Measurements from ENCODE around the gene ANKRD17.
"Not testable (repeated sequence)": the region's sequence is repeated elsewhere in the genome, so short reads cannot be mapped to it uniquely, and the experiment has no call there.

ANKRD17 gene

DNA sequence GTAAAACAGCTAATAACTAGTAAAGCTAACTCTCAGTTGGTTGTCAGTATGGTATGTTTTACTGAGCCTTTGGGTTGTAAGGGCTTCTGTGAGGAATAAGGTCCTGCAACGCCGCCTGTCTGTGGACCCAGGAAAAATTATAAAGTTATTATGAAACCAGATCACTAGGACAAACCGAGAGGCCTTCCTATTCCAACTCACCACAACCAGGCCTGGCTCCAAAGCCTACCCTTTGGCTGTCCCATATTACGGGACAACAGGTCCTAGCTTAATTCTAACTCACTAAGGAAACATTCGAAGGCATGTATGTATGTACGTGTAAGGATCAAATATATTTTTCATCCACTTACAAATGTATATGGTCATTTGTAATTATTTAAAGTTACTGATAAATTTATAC, 1.4 kb downstream of the ANKRD17 start:
- peak overlapping the region; percentile 97 for H3K27ac Mint-ChIP-seq
- peaks cover 11% of the 10 kb centered on the region for H3K36me3 Mint-ChIP-seq
- H3K27me3 Mint-ChIP-seq, result no peaks in the 10 kb centered on the region
- H3K4me3 Mint-ChIP-seq, result peak overlapping the region; percentile 97
- peaks cover 74% of the 10 kb centered on the region for H3K4me1 Mint-ChIP-seq
- H3K9me3 Mint-ChIP-seq, result no peaks in the 10 kb centered on the region

DNA sequence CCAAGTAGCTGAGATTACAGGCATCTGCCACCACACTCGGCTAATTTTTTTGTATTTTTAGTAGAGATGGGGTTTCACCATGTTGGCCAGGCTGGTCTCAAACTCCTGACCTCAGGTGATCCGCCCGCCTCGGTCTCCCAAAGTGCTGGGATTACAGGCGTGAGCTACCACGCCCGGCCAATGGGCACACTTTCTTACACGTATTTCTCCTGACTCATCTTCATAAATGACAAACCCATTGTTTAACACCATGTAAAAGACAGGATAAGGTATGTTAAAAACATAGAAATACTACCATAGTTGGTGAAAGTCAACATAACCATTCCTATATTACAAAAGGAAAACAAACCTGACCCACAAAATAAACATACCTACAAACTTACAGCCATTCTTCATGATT, 2.8 kb downstream of the ANKRD17 start:
- H3K9me3 Mint-ChIP-seq, H3K27me3 Mint-ChIP-seq: not testable (repeated sequence)
- Mint-ChIP-seq H3K27ac (peak overlapping the region; percentile 35), H3K4me3 (peak overlapping the region; percentile 97), H3K36me3 (peaks cover 12% of the 10 kb centered on the region), H3K4me1 (peaks cover 71% of the 10 kb centered on the region)

DNA sequence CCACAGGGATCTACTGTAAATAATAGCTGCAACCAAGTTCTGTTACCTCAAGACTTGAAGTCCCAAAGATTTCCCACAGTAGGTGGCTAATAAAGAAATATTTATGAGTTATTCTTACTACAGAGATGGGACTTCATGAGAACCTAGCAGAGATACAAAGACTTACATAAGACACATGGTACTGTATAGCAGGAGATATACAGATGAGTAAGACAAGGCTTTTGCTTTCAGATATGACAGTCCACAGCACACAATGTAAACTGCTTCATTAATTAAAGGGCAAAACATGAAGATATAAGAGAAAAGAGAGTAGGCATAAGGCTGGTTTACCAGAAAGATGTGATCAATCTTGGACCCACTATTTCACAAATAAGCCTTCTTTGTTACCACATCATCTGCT, 6.6 kb downstream of the ANKRD17 start:
- peaks cover 89% of the 10 kb centered on the region for H3K4me1 Mint-ChIP-seq
- no peaks in the 10 kb centered on the region for H3K27me3 Mint-ChIP-seq
- no peak overlapping the region for H3K4me3 Mint-ChIP-seq
- no peaks in the 10 kb centered on the region for H3K9me3 Mint-ChIP-seq
- no peak overlapping the region for H3K27ac Mint-ChIP-seq
- H3K36me3 Mint-ChIP-seq, result peaks cover 23% of the 10 kb centered on the region

DNA sequence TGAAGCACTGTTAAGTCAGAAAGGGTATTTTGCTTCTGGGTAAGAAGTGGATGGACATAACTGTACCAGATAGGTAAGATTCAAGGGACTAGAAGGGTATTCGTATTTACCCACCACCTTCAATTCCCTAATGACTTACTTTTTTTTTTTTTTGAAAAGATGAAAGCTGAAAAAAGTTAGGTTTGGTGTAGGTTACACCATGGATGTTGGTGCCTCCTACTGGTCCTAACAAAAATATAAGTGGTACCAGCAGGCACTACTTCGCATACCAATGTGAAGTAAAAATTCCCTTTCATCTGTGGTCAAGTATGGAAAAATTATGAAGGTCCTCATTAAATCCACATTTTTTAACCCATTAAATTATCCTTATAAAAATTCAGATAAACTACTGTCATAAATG, 7.2 kb downstream of the ANKRD17 start:
- H3K27ac Mint-ChIP-seq, result no peak overlapping the region
- peaks cover 89% of the 10 kb centered on the region for H3K4me1 Mint-ChIP-seq
- H3K9me3 Mint-ChIP-seq, result no peaks in the 10 kb centered on the region
- H3K36me3 Mint-ChIP-seq, result peaks cover 21% of the 10 kb centered on the region
- no peak overlapping the region for H3K4me3 Mint-ChIP-seq
- no peaks in the 10 kb centered on the region for H3K27me3 Mint-ChIP-seq

DNA sequence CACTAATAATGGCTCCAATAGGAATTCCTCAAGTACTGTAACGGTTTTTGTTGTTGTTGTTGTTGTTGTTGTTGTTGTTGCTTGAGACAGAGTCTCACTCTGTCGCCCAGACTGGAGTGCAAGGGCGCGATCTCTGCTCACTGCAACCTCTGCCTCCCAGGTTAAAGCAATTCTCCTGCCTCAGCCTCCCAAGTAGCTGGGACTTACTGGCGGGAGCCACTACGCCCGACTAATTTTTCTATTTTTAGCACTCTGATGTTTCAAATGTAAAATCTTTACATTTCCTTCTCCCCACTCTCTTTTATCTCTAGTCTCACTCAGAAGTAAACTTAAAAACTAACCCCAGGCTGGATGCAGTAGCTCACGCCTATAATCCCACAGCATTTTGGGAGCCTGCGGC, 8.0 kb downstream of the ANKRD17 start:
- H3K27ac Mint-ChIP-seq, result no peak overlapping the region
- H3K36me3 Mint-ChIP-seq, result peaks cover 18% of the 10 kb centered on the region
- H3K4me1 Mint-ChIP-seq, result peaks cover 89% of the 10 kb centered on the region
- H3K4me3 Mint-ChIP-seq, result no peak overlapping the region
- no peaks in the 10 kb centered on the region for H3K27me3 Mint-ChIP-seq
- no peaks in the 10 kb centered on the region for H3K9me3 Mint-ChIP-seq

DNA sequence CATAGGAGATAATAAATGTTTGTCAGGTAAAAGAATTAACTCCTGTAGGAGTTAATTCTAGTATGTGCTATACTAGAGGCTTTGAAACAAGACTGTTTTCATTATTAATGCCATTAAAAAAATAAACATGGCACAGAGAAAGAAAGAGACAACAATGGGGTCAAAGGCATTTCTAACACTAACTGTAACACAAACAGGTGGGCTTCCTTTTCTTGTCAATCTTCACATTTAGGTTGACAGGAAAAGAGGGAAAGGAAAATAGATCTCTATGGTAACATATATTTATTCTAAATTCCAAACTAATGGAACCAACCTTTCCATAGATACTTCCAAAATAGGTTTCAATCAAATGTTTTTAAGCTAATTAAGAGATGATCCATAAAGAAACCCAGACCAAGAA, 9.8 kb downstream of the ANKRD17 start:
- H3K27ac Mint-ChIP-seq, result no peak overlapping the region
- H3K27me3 Mint-ChIP-seq, result no peaks in the 10 kb centered on the region
- no peak overlapping the region for H3K4me3 Mint-ChIP-seq
- H3K36me3 Mint-ChIP-seq, result peaks cover 21% of the 10 kb centered on the region
- H3K9me3 Mint-ChIP-seq, result no peaks in the 10 kb centered on the region
- H3K4me1 Mint-ChIP-seq, result peaks cover 88% of the 10 kb centered on the region

DNA sequence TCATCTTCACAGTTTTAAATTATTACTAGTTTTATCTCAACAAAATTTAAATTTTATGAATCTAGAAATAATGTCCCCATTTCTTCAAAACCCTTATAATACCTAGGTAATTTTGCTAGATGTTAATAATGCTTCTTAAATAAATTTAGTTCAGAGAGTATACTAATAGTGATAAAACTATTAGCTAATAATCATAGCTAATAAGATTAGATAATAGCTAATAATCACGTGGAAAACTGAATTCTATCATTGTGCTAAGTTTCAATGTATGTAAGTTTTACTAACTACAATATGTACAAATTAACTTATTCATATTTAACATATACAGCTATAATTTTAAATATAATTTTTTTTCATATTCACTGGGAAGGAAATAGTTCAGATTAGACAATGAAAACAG, 10.2 kb downstream of the ANKRD17 start:
- no peaks in the 10 kb centered on the region for H3K9me3 Mint-ChIP-seq

DNA sequence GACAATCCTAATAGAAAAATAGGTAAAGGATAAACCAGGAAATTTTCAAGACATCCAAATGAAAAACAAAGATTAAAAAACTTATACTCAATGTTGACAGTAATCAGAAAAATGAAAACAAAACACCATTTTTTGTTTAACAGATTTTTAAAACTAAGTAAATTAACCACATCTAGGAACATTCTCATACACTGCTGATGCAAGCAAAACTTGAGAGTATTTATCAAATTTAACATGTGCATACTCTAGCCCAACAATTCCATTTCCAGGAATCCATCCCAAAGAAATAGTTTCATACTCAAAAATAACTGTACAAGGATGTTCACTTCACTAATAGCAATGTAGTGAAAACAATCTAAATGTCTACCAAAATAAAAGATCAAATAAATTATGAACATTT, 11.5 kb downstream of the ANKRD17 start:
- Mint-ChIP-seq H3K27ac (no peak overlapping the region), H3K36me3 (peaks cover 17% of the 10 kb centered on the region), H3K4me3 (no peak overlapping the region), H3K27me3 (no peaks in the 10 kb centered on the region), H3K9me3 (no peaks in the 10 kb centered on the region), H3K4me1 (peaks cover 88% of the 10 kb centered on the region)

More for the DNA sequence above, 10.2 kb downstream of the ANKRD17 start:
- Mint-ChIP-seq H3K4me3 (no peak overlapping the region), H3K4me1 (peaks cover 88% of the 10 kb centered on the region), H3K27ac (no peak overlapping the region), H3K36me3 (peaks cover 21% of the 10 kb centered on the region), H3K27me3 (no peaks in the 10 kb centered on the region)

DNA sequence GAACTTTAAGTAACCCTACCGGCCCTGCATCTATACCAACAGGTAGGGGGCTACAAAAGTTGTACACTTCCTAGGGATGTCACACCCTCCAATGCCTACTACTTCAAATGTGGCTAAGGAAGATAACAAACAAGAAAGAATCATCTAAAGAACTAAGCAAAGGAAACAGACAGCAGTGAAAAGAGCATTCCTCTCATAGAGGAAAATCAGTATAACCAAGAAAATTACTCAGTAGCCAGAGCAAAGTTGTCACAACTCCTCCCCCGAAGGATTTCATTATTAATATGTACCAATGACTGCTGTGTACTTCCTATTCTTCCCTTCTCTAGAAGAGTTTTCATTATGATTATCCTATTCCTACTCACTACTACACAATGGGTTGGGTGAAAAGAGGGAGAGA, 12.6 kb downstream of the ANKRD17 start:
- Mint-ChIP-seq H3K27ac (peak overlapping the region; percentile 36), H3K4me1 (peaks cover 86% of the 10 kb centered on the region), H3K27me3 (no peaks in the 10 kb centered on the region), H3K36me3 (peaks cover 17% of the 10 kb centered on the region), H3K9me3 (no peaks in the 10 kb centered on the region), H3K4me3 (peak overlapping the region; percentile 8)

DNA sequence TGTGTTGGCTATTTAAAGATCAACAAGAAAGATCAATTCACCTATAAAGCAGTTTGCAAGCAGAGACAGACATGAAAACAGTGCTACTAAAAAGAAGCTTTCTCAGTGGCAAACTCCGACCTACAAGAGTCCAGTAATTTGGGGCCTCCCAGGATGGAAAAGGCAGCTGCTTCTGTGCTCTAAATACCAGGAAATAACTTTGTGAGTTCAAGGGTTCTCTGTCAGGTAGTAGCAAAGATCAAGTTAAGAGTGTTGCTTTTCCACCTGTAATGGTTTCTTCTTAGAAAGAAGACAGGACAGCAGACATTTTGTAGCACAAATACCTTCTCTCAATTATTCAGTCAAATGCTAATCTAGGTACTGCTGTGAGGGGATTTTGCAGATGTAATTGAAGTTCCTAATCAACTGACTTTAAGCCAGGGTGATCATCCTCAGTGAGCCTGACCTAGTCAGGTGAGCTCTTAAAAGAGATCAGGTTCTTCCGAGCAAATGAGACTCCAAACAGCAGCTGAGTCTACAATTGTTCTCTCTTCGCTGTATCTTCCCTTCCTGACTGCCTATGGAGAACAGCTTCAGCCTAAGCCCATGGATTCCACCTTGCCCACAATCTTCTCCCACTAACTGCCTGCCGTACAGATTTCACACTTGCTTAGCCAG, 13.5 kb downstream of the ANKRD17 start:
- no peaks in the 10 kb centered on the region for H3K9me3 Mint-ChIP-seq
- no peaks in the 10 kb centered on the region for H3K27me3 Mint-ChIP-seq
- H3K36me3 Mint-ChIP-seq, result peaks cover 13% of the 10 kb centered on the region
- no peak overlapping the region for H3K27ac Mint-ChIP-seq
- peaks cover 86% of the 10 kb centered on the region for H3K4me1 Mint-ChIP-seq
- H3K4me3 Mint-ChIP-seq, result peak overlapping the region; percentile 5

DNA sequence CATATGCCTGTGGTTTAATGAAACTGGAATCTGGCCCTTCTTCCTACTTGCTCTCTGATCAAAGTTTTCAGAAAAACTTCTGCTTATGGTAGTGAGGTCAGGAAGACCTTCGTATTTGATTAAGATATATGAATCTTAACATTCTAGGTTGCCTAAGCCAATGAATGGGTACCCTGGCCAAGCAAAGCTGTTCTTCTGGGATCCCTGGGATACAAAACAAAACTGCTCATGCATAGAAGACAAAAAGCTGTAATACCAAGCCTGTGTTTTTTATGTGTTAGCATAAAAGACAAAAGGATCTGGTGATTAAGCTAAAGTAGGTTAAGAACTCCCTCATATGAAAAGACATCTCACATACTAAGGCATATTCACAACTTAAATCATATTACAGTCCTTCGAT, 21.6 kb downstream of the ANKRD17 start:
- H3K36me3 Mint-ChIP-seq, result peaks cover 16% of the 10 kb centered on the region
- H3K9me3 Mint-ChIP-seq, result no peaks in the 10 kb centered on the region
- no peaks in the 10 kb centered on the region for H3K27me3 Mint-ChIP-seq
- peaks cover 54% of the 10 kb centered on the region for H3K4me1 Mint-ChIP-seq
- H3K27ac Mint-ChIP-seq, result peak overlapping the region; percentile 42
- H3K4me3 Mint-ChIP-seq, result no peak overlapping the region

DNA sequence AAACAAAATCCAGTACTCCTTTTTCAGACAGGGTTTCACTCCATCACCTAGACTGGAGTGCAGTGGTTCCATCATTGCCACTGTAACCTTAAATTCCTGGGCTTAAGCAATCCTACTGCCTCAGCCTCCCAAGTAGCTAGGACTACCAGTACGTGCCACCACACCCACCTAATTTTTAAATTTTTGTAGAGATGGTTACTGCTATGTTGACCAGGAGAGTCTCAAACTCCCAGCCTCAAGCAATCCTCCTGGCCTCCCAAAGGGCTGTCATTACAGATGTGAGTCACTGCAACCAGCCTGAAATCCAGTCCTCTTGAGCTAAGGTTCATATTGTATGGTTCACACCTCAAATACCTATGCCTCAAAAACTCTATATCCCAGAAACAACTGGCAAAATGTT, 22.4 kb downstream of the ANKRD17 start:
- no peaks in the 10 kb centered on the region for H3K27me3 Mint-ChIP-seq
- H3K4me3 Mint-ChIP-seq, result no peak overlapping the region
- no peak overlapping the region for H3K27ac Mint-ChIP-seq
- peaks cover 49% of the 10 kb centered on the region for H3K4me1 Mint-ChIP-seq
- no peaks in the 10 kb centered on the region for H3K9me3 Mint-ChIP-seq
- peaks cover 18% of the 10 kb centered on the region for H3K36me3 Mint-ChIP-seq

DNA sequence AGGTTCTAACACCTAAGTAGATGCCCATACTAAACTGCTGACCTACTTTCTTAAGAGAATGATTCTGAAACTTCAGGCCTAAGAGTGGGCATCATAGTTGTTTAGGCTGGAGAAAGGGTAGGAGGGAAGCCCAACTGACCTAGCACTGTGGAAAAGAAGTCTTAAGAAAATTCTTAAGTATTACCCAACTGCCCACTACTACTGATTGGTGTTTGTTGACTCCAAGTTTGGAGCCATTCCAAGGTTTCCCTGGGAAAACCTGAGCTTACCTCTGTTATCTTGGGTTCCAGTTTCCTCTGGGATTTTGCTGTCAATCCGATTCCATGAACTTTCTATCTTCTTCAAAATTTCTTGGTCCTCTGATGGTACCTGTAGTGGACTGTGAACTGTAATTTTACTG, 23.9 kb downstream of the ANKRD17 start:
- Mint-ChIP-seq H3K4me3 (no peak overlapping the region), H3K27ac (no peak overlapping the region), H3K9me3 (no peaks in the 10 kb centered on the region), H3K27me3 (no peaks in the 10 kb centered on the region), H3K4me1 (peaks cover 38% of the 10 kb centered on the region), H3K36me3 (peaks cover 18% of the 10 kb centered on the region)

DNA sequence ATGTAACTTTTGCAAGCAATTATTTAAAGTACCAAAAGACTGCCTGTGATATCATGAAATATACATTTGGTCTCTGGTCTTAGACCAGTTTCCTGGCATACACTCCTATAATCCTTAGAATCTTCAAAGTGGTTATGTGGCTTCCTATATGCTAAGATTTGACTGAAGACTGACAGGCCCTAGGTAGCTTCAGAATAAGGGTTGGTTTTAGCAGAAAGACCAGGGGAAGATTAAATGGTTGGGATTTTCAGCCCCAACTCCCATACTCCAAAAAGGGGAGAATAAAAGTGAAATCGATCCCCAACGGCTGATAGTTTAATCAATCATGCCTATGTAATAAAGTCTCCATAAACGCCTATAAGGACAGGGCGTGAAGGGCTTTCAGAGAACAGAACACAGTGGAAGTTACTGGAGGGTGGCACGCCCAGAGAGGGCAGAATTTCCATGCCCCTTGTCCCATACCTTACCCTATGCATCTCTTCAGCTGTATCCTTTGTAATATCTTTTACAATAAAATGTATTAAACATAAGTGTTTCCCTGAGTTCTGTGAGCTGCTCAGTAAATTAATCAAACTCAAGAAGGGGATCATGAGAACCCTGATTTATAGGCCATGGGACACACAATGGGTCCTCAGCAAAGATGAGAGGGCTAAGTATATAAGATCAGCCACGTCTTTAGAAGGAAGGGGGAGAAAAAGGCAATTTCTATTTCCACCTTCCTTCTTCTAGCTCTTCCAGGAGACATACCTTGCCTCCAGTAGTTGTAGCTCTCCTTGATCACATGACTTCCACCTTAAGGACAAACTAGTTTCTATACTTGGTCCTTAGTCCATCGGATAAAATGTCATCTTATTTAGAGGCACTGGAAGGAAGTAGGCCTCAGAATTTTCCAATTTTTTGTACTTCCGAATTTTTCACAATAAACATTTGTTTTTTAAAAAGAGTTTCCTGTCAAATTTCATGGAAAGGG, 26.8 kb downstream of the ANKRD17 start:
- Mint-ChIP-seq H3K27ac (peak overlapping the region; percentile 48), H3K4me3 (no peak overlapping the region), H3K9me3 (no peaks in the 10 kb centered on the region), H3K27me3 (no peaks in the 10 kb centered on the region), H3K36me3 (peaks cover 21% of the 10 kb centered on the region), H3K4me1 (peaks cover 10% of the 10 kb centered on the region)

DNA sequence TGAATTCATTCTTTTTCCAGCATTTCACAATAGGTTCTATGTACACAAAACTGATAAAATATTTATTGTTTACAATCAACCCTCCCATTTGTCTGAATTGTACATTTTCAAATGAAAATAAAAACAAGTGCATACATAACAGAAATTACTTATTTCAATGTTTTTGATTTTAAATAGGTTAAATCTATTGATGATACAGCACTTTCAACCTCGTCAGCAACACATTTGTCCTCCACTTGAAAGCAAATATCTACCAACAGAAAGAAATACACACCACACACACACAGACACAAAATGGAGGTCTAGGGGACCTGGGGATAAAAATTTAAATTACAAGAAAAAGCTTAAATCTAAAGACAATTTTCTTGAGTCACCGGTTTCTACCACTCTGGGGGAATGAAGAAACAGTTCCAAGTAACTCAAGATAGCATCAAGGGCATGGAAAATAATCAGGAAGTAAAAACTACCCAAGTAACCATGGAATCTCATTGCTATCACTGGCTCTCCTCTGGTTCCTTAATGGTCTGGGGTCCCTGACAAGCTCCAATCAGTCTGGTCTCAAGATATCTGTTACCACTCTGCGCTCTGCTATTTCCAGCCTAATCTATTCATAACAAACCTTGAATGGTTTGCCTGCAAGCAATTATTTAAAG, 27.6 kb downstream of the ANKRD17 start:
- Mint-ChIP-seq H3K9me3 (no peaks in the 10 kb centered on the region), H3K27ac (peak overlapping the region; percentile 48), H3K4me3 (no peak overlapping the region), H3K27me3 (no peaks in the 10 kb centered on the region), H3K4me1 (peaks cover 4% of the 10 kb centered on the region), H3K36me3 (peaks cover 21% of the 10 kb centered on the region)

DNA sequence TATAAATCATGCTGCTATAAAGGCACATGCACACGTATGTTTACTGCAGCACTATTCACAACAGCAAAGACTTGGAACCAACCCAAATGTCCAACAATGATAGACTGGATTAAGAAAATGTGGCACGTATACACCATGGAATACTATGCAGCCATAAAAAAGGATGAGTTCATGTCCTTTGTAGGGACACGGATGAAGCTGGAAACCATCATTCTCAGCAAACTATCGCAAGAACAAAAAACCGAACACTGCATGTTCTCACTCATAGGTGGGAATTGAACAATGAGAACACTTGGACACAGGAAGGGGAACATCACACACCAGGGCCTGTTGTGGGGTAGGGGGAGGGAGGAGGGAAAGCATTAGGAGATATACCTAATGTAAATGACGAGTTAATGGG, 29.8 kb downstream of the ANKRD17 start:
- H3K4me3 Mint-ChIP-seq, H3K27ac Mint-ChIP-seq, H3K9me3 Mint-ChIP-seq, H3K27me3 Mint-ChIP-seq: not testable (repeated sequence)
- Mint-ChIP-seq H3K36me3 (peaks cover 14% of the 10 kb centered on the region), H3K4me1 (peaks cover 20% of the 10 kb centered on the region)

All from activated naive CD4-positive, alpha-beta T cell treated with anti-CD3 and anti-CD28 coated beads, Interleukin-2, amount 50 U/mL, for 24 hours (primary cell).